Endodermal cell (in vitro differentiated cells): ENCODE results near the gene SLX4. TPM values are rescaled to one million over a fixed set of nuclear protein-coding genes. Genes with fewer than 3 reads are reported as not detected.

Experiments
- DNase-seq: peaks from one replicate; pipeline ENCODE4 v3.0.0-alpha.2; 2017
- H3K27ac ChIP-seq: 2 replicates; pipeline ENCODE4 v1.5.1; 2013; ENCODE audit warnings: mild to moderate bottlenecking, low read depth, low read length, moderate library complexity
- H3K27me3 ChIP-seq: 2 replicates; pipeline ENCODE4 v1.6.1; 2013; ENCODE audit warnings: mild to moderate bottlenecking, low read length, moderate library complexity; ENCODE audit not compliant: insufficient read depth, control insufficient read depth, poor library complexity, severe bottlenecking
- H3K36me3 ChIP-seq: 2 replicates; pipeline ENCODE4 v1.7.0; 2013; ENCODE audit warnings: mild to moderate bottlenecking, low read length, moderate library complexity; ENCODE audit not compliant: control insufficient read depth, insufficient read depth
- H3K4me1 ChIP-seq: one replicate; pipeline ENCODE4 v1.7.0; 2013; ENCODE audit warnings: low read length; ENCODE audit not compliant: control insufficient read depth, insufficient read depth
- H3K4me3 ChIP-seq: 2 replicates; pipeline ENCODE4 v1.5.1; 2013; ENCODE audit warnings: mild to moderate bottlenecking, low read length, moderate library complexity
- H3K9ac ChIP-seq: 2 replicates; pipeline ENCODE4 v1.6.1; 2013; ENCODE audit warnings: mild to moderate bottlenecking, low read length, moderate library complexity; ENCODE audit not compliant: poor library complexity, severe bottlenecking; ENCODE audit errors: extremely low read depth
- H3K9me3 ChIP-seq: 2 replicates; pipeline ENCODE4 v1.6.1; 2013; ENCODE audit warnings: mild to moderate bottlenecking, low read length, moderate library complexity; ENCODE audit not compliant: control insufficient read depth
- H3K27ac Mint-ChIP-seq: 2 replicates; pipeline ENCODE4 v1.8.0; 2020; ENCODE audit warnings: mixed read lengths
- H3K27me3 Mint-ChIP-seq: 2 replicates; pipeline ENCODE4 v1.8.0; 2021; ENCODE audit warnings: mild to moderate bottlenecking, mixed read lengths; ENCODE audit not compliant: insufficient read depth
- H3K36me3 Mint-ChIP-seq: 2 replicates; pipeline ENCODE4 v1.8.0; 2020; ENCODE audit warnings: low read depth, mixed read lengths
- H3K4me1 Mint-ChIP-seq: 2 replicates; pipeline ENCODE4 v1.8.0; 2020; ENCODE audit warnings: mixed read lengths
- H3K4me3 Mint-ChIP-seq: 2 replicates; pipeline ENCODE4 v1.8.0; 2020; ENCODE audit warnings: mild to moderate bottlenecking, moderate library complexity, mixed read lengths
- H3K9me3 Mint-ChIP-seq: 2 replicates; pipeline ENCODE4 v1.8.0; 2020; ENCODE audit warnings: mild to moderate bottlenecking, mixed read lengths
- CTCF ChIP-seq: fragments of 200-600 bp; sonication (generic); conservative IDR thresholded peaks from 2 replicates; pipeline ENCODE4 v1.5.0; 2021; ENCODE audit warnings: antibody characterized with exemption, mild to moderate bottlenecking
- WGBS, 2 experiments: methylation state at CpG; one replicate each; pipeline versions ENCODE4 v1.1.5 to v1.1.7; 2013; ENCODE audit warnings: missing lambda C conversion rate in 2 of 2, mixed read lengths in 1 of 2; ENCODE audit not compliant: insufficient coverage in 1 of 2, insufficient read length in 1 of 2; 5-methylcytosine and 5-hydroxymethylcytosine counted together
- total RNA-seq, 2 donors: library from RNA; stranded (reverse); fragmentation: NEBNext Ultra II Directional in 1 of 2; extraction: Animal tissue kit (Norgen Biotek cat#: 25700) in 1 of 2; gene quantifications; 2 replicates in 1 of 2; 3 replicates in 1 of 2; pipeline ENCODE4 v1.2.1, GENCODE V29; 2021

SLX4 gene
- total RNA-seq, 2 donors from 2014 or later = 11.0 to 15.9 TPM

- Mint-ChIP-seq H3K36me3 (no peaks in the 10 kb centered on the region), H3K27me3 (peaks cover 14% of the 10 kb centered on the region), H3K27ac (no peak overlapping the region), H3K4me1 (peaks cover 5% of the 10 kb centered on the region), H3K4me3 (no peak overlapping the region), H3K9me3 (no peaks in the 10 kb centered on the region)
- no peak overlapping the region for H3K4me3 ChIP-seq
- no peaks in the 10 kb centered on the region for H3K4me1 ChIP-seq
- H3K27me3 ChIP-seq = no peaks in the 10 kb centered on the region
- 90 to 94% methylated on average over 3 to 10 of the region's 10 CpGs for WGBS, 2 experiments
- no peak for TF ChIP-seq CTCF
- H3K9me3 ChIP-seq = no peaks in the 10 kb centered on the region
- DNase-seq = no peak
- no peak overlapping the region for H3K27ac ChIP-seq
- no peak overlapping the region for H3K9ac ChIP-seq
- no peaks in the 10 kb centered on the region for H3K36me3 ChIP-seq
These were observed 63.0 kb downstream of the SLX4 start for GRCh38 chr16:3548445-3548844.

GRCh38 chr16:3546986-3547682, 64.3 kb downstream of the SLX4 start:
- no peaks in the 10 kb centered on the region for H3K4me1 Mint-ChIP-seq

GRCh38 chr16:3542601-3543373, 68.6 kb downstream of the SLX4 start:
- no peak for TF ChIP-seq CTCF
- Mint-ChIP-seq H3K27me3 (no peaks in the 10 kb centered on the region), H3K9me3 (no peaks in the 10 kb centered on the region), H3K36me3 (peaks cover 19% of the 10 kb centered on the region), H3K27ac (no peak overlapping the region), H3K4me3 (no peak overlapping the region), H3K4me1 (no peaks in the 10 kb centered on the region)
- peaks cover 14% of the 10 kb centered on the region for H3K36me3 ChIP-seq
- DNase-seq = peak; percentile 69
- H3K4me1 ChIP-seq = no peaks in the 10 kb centered on the region
- no peaks in the 10 kb centered on the region for H3K27me3 ChIP-seq
- no peaks in the 10 kb centered on the region for H3K9me3 ChIP-seq
- H3K9ac ChIP-seq = no peak overlapping the region
- 89 to 100% methylated on average over 4 to 6 of the region's 6 CpGs for WGBS, 2 experiments
- H3K27ac ChIP-seq = no peak overlapping the region
- H3K4me3 ChIP-seq = no peak overlapping the region

More at GRCh38 chr16:3546986-3547682, 64.3 kb downstream of the SLX4 start:
- DNase-seq = no peak
- WGBS, 2 experiments = 90 to 92% methylated on average over 13 to 14 of the region's 15 CpGs
- H3K36me3 Mint-ChIP-seq = no peaks in the 10 kb centered on the region
- no peak for TF ChIP-seq CTCF
- H3K27me3 Mint-ChIP-seq = peaks cover 13% of the 10 kb centered on the region
- H3K4me3 Mint-ChIP-seq = no peak overlapping the region
- H3K36me3 ChIP-seq = no peaks in the 10 kb centered on the region
- H3K9ac ChIP-seq = no peak overlapping the region
- H3K27ac ChIP-seq = no peak overlapping the region
- H3K4me3 ChIP-seq = no peak overlapping the region
- no peak overlapping the region for H3K27ac Mint-ChIP-seq
- no peaks in the 10 kb centered on the region for H3K27me3 ChIP-seq
- no peaks in the 10 kb centered on the region for H3K9me3 Mint-ChIP-seq
- H3K9me3 ChIP-seq = no peaks in the 10 kb centered on the region
- H3K4me1 ChIP-seq = no peaks in the 10 kb centered on the region
